Stimulated activated CD8-positive, alpha-beta memory T cell treated with anti-CD3 and anti-CD28 coated beads, Interleukin-2, amount 100 ng/mL, for 48 hours (primary cell): Measurements from ENCODE around the gene SLC2A10.

Experiments used
- DNase-seq, 2 donors: peaks; one replicate each; pipeline ENCODE4 v3.0.0-alpha.2; 2020; ENCODE audit warnings: low read depth in 2 of 2

Gene SLC2A10

DNA sequence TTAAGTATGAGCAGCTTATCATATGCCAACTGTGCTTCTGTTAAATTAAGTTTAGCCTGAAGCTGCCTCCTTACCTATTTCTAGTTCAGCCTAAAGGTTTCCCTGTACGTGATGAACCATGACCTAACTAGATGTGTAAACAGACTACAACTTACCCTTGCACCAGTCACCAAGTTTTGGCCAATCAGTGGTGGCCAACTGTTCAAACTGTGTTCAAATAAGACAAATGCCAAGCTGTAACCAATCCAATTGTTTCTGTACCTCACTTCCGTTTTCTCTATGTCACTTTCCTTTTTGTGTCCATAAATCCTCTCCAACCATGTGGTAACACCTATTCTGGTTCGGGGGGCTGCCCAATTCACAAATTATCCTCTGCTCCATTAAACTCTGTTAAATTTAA, 6.0 kb upstream of the SLC2A10 start:
- DNase-seq, result no peak

GRCh38 chr20:46704714-46705377, 4.6 kb upstream of the SLC2A10 start:
- no peak for DNase-seq

GRCh38 chr20:46705378-46705729, 4.1 kb upstream of the SLC2A10 start:
- DNase-seq, result no peak

- no peak for DNase-seq
These were observed 3.2 kb upstream of the SLC2A10 start for GRCh38 chr20:46706242-46706641.

GRCh38 chr20:46708172-46708860, 1.1 kb upstream of the SLC2A10 start:
- DNase-seq, result no peak

- no peak for DNase-seq
These were observed 392 bp upstream of the SLC2A10 start for GRCh38 chr20:46709055-46709458.

DNA sequence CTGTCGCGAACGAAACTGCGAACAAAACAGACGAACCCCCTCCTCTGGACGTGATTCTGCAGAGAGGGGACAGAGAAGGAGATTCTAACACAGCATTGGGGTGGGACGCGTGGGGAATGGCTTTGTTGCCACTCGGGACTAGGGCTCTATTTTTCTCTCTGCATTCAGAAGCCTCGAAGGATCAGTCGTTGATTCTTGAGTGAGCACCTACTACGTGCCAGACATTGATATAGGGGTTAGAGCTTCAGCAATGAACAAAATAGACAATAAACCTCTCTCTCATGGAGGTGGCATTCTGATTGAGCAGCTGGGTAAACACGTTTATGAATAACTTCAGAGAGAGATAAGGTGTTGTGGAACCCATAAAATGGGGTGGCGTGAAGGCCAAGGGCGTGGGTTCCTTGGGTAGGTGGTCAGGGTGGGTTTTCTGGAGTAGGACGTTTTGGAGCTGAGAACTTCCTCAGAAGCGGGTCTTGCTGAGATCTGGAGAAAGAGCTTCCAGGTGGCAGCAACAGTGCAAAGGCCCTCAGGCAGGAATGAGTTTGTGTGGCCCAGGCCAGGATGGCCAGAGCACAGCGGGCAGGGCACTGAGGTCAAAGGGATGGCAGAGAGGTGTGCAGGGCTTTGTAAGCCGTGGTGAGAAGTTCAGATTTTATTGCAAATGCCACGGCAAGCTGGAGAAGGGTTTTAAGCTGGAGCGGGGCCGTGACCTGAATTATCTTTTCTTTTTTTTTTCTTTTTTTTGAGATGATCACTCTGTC, 884 bp downstream of the SLC2A10 start:
- DNase-seq, result no peak

- no peak for DNase-seq
These were observed 2.7 kb downstream of the SLC2A10 start for GRCh38 chr20:46712056-46712636.

DNA sequence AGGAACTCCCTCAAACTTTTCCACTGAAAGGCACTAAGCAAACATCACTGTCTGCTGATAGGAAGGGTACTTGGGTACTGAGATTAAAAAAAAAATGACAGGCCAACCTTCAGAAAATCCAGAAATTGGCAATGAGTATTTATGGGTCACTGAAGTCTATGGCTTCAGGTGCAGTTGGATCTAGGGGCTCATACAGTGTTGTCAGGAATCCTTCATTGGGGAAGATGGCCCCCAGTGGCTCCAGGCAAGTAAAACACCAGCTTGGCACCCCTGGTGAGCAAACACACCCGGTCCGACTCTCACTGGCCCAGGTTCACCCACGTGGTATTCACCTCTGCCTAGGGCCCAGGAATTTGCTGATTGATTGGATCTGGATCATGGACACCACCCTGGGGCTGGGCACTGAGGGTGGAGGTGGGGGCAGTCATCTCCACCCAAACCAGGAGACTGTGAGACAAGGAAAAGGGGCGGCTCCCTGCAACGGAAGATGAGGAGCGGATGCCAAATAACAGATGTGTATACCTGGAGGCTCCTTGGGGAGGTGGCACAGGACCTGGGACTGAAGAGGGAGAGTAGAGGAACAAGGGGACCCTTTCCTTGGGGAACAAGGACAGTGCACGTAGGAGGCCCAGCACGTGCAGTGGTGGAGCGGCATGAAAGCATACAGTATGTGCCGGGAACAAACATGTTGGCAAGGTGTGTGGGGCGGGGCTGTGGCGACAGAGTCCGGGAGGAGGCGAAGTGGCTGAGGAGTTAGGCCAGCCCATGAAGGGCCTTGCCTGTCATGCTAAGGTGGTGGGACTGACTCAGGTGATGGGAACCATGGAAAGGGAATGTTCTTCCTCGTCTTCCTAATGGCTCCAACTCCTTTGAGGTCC, 4.7 kb downstream of the SLC2A10 start:
- no peak for DNase-seq

DNA sequence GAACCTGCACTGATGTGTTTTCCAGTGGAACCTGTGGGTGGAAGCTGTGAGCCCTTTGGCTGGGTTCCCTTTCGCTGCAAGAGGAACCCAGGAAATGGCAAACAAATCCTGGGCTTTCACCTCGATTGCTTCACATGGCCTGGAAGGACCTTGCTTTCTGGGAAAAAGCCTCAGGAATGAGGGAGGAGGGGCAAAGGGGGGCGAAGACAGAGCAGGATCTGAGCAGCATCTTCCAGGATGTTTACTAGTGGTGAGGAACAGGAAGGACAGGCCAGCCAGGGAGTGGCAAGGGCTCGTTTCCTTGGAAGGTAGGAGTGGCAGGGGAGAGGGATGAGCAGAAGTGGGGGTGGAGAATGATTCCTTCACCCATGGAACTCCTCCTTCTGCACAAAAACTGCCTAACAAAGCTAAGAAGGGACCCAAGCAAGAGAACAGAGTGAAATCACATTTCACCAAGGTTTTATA, 5.9 kb downstream of the SLC2A10 start:
- no peak for DNase-seq

DNA sequence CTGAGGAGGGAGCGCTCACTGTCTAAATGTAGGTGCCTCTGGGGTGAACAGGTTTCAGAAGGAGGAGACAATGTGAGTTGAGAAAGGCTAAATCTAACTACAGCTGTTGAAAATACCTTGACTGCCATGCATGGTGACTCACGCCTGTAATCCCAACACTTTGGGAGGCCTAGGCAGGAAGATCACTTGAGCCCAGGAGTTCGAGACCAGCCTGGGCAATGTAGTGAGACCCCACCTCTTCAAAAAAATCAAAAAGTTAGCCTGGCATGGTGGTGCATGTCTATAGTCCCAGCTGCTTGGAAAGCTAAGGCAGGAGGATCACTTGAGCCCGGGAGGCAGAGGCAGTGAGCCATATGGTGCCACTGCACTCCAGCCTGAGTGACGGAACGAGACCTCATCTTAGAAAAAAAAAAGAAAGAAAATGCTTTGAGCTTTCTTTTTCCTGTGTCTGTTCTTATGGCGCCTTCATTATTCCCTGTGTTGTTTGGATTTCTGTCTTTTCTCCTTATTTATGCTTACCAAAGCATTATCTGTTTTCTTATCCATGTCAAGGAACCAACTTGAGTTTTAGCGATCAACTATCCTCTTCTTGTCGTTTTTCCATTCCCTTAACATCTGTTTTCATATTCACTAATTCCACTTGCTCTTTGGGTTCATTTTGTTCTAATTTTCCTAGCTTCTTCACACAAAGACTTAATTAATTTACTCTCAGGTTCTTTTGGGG, 8.5 kb downstream of the SLC2A10 start:
- no peak for DNase-seq

GRCh38 chr20:46720019-46720418, 10.6 kb downstream of the SLC2A10 start:
- no peak for DNase-seq

DNA sequence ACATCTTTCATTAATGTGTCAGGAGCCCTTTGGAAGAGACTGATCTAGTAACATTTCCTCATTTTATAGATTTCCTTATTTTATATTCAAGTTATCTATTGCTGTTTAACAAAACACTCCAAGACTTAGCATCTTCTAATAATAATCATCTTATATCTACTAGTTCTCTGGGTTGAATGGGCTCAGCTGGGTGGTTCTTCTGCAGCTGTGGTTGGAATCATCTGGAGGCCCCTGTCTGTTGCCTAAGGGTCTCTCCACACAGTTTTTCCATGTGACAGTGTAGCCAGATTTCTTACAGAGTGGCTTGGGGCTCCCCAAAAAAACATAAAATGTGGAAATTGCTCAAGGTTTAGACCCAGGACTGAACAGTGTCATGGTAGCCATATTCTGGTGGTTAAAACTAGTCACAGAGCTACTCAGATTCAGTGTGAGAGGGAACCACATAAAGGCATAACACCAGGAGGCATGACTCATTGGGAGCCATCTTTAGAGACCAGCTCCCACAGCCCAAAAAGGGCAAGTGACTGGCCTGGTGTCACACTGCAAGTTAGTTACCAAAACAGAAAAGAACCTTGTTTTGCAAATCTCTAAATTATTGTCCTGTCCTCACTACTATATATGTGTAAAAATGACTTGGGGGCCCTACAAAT, 11.5 kb downstream of the SLC2A10 start:
- no peak for DNase-seq

GRCh38 chr20:46721476-46721875, 12.0 kb downstream of the SLC2A10 start:
- DNase-seq, result no peak

DNA sequence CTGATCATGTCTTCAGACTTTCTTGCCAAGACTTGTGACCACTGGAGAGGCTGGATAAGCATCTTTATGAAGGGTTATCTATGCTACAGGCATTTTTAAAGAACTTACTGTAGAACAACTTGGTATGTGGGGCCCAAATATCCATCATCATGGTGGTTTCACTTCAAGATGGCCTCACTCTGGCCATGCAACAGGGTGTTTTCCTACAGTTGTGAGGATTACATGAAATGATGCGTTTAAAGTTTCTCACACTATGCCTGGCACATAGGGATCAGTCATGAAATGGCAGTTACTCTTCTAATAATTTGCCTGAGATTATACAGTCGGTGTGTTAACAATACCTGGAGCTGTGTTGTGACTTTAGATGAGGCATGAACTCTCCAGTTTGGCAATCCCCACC, 13.0 kb downstream of the SLC2A10 start:
- DNase-seq, result no peak

DNA sequence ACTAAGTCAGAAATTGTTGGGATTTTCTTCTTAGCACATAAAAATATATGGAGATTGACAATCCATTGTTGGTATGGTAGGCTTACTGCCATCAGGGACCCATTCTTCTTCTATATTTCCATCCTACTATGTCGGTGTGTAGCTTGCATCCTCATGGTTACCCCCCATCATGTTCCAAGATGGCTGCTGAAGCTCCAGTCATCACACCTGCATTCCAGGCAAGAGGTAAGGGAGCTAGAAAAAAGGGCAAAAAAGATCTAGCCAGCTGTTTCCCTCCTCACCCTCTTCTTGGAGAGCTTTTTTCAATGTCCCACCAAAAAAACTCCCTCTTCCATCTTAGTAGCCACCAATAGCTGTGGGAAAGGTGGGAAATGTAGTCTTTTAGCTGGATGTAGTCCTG, 13.6 kb downstream of the SLC2A10 start:
- DNase-seq, result no peak

DNA sequence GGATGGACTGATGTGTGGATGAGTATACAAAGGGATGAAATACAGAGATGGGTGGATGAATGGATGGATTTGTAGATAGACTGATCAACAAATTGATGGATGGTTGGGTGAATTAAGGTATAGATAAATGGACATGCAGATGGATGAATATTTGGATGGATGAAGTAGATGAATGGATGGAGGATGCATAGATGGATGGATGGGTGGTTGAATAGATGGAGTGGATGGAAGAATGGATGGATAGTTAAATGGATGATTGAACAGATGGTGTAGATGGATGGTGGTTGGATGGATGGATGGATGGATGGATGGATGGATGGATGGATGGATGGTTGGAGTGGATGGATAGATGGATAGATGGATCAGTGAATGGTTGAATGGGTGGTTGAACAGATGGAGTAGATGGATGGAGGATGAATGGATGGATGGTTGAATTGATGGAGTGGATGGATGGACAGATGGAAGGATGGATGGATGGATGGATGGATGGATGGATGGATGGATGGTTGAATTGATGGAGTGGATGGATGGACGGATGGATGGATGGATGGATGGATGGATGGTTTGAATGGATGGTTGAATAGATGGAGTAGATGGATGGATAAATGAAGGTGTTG, 15.0 kb downstream of the SLC2A10 start:
- DNase-seq, result no peak

- no peak for DNase-seq
These were observed 16.0 kb downstream of the SLC2A10 start for GRCh38 chr20:46725186-46726165.

- no peak for DNase-seq
These were observed 22.3 kb downstream of the SLC2A10 start for GRCh38 chr20:46731770-46732169.
